PFSK-1 (cell line): ENCODE data around the gene ODAD4.

Experiments
- FOXP2 ChIP-seq: optimal IDR thresholded peaks from 2 replicates; pipeline ENCODE3; 2011; ENCODE audit warnings: borderline replicate concordance, control low read depth, inconsistent platforms; ENCODE audit not compliant: insufficient read depth; ENCODE audit errors: extremely low read length, extremely low read depth
- POLR2AphosphoS5 ChIP-seq: IDR thresholded peaks from 2 replicates; pipeline ENCODE4 v1.6.1; 2012; ENCODE audit warnings: low read depth, mild to moderate bottlenecking, control low read depth, low read length, moderate library complexity
- SIN3A ChIP-seq: IDR thresholded peaks from 2 replicates; pipeline ENCODE4 v1.6.1; 2012; ENCODE audit warnings: mild to moderate bottlenecking, low read length, moderate library complexity, borderline replicate concordance; ENCODE audit not compliant: insufficient read depth
- TAF1 ChIP-seq: IDR thresholded peaks from 2 replicates; pipeline ENCODE4 v1.6.1; 2012; ENCODE audit warnings: low read length, control low read depth, borderline replicate concordance; ENCODE audit not compliant: insufficient read depth
- TF ChIP-seq, protein P1 (sequence below), 2 experiments: IDR thresholded peaks; 2 replicates each; pipeline versions ENCODE4 v1.6.1 to v1.8.0; 2011 to 2012; ENCODE audit warnings: low read depth in 2 of 2, low read length in 2 of 2, control low read depth in 1 of 2, inconsistent platforms in 1 of 2, mild to moderate bottlenecking in 1 of 2, moderate library complexity in 1 of 2; ENCODE audit not compliant: insufficient read depth in 1 of 2

ODAD4 gene

DNA sequence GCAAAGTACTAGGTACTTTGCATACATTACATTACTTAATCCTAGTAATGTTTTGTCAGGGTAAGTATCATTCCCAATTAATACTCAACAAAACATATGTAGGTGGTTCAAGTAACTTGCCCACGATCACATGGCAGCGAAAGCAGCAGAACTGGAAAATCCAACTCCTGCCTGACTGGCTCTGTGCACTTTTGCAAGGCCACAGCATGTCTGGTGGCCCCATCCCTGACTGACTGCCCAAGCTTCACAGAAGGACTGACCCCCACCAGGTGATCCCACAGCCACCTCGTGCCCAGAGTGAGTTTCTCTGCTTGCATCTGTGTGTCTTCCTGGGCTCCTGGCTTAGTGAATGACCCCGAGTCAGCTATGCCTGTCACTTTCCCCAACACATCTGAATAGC is 47.6 kb downstream of the ODAD4 start:
- TF ChIP-seq SIN3A = no peak
- TF ChIP-seq POLR2AphosphoS5 = no peak
- TF ChIP-seq, protein P1, sequence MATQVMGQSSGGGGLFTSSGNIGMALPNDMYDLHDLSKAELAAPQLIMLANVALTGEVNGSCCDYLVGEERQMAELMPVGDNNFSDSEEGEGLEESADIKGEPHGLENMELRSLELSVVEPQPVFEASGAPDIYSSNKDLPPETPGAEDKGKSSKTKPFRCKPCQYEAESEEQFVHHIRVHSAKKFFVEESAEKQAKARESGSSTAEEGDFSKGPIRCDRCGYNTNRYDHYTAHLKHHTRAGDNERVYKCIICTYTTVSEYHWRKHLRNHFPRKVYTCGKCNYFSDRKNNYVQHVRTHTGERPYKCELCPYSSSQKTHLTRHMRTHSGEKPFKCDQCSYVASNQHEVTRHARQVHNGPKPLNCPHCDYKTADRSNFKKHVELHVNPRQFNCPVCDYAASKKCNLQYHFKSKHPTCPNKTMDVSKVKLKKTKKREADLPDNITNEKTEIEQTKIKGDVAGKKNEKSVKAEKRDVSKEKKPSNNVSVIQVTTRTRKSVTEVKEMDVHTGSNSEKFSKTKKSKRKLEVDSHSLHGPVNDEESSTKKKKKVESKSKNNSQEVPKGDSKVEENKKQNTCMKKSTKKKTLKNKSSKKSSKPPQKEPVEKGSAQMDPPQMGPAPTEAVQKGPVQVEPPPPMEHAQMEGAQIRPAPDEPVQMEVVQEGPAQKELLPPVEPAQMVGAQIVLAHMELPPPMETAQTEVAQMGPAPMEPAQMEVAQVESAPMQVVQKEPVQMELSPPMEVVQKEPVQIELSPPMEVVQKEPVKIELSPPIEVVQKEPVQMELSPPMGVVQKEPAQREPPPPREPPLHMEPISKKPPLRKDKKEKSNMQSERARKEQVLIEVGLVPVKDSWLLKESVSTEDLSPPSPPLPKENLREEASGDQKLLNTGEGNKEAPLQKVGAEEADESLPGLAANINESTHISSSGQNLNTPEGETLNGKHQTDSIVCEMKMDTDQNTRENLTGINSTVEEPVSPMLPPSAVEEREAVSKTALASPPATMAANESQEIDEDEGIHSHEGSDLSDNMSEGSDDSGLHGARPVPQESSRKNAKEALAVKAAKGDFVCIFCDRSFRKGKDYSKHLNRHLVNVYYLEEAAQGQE (IDR thresholded peaks at IDR 0.05; ENCODE audit: insufficient read depth in 1 of 2, low read depth in 2 of 2, low read length in 2 of 2) = no peak
- TF ChIP-seq TAF1 = no peak
- TF ChIP-seq FOXP2 = no peak

DNA sequence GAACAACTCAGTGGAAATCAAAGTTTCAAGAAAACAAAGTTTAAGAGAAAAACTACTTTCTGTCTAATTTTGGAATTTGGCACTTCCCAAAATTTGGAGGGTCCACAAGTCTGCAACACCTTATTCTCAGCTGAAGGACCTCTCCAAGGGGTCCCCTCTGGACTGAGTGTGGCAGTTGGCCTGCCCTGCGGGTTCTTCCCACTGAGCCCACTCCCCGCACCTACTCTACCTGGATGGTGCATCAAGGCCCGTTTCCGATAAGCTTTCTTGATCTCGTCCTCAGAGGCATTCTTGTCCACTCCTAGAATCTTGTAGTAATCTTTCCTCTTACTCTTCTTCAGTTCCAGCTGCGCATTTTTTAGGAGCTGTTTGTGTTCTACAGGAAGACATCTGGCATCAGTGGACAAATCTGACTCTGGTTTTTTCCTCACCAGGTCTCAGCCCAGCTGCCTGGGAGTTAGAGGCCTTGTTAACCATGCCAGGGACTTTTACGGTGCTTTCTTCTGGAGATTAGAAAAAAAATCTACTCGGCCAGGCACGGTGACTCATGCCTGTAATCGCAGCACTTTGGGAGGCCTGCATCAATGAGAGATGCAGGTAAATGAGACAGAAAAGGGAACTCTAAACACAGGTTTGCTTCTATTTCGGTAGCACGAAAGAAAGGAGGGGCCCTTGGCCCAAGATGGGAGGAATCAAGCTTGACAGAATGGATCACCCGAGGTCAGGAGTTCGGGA is 51.8 kb downstream of the ODAD4 start:
- TF ChIP-seq FOXP2 (no peak), POLR2AphosphoS5 (no peak), SIN3A (no peak), TAF1 (no peak)
- TF ChIP-seq, protein P1 (IDR thresholded peaks at IDR 0.05; ENCODE audit: insufficient read depth in 1 of 2, low read depth in 2 of 2, low read length in 2 of 2) = no peak

DNA sequence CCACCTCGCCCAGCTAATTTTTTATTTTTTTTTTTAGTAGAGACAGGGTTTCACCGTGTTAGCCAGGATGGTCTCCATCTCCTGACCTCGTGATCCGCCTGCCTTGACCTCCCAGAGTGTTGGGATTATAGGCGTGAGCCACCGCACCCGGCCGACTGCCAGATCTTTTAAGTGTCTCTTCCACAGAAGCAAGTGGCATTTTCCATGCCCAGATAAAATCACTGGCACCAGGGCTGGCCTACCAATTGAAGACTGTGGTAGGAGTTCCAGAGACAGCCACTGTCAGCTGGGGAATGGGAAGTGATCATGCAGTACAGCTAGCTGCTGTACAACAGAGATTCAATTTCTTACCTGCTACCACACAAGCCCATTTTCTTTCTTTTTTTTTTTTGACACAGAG is 54.0 kb downstream of the ODAD4 start:
- TF ChIP-seq FOXP2 (no peak), POLR2AphosphoS5 (no peak), SIN3A (no peak), TAF1 (no peak)
- TF ChIP-seq, protein P1 (IDR thresholded peaks at IDR 0.05; ENCODE audit: insufficient read depth in 1 of 2, low read depth in 2 of 2, low read length in 2 of 2) = no peak

DNA sequence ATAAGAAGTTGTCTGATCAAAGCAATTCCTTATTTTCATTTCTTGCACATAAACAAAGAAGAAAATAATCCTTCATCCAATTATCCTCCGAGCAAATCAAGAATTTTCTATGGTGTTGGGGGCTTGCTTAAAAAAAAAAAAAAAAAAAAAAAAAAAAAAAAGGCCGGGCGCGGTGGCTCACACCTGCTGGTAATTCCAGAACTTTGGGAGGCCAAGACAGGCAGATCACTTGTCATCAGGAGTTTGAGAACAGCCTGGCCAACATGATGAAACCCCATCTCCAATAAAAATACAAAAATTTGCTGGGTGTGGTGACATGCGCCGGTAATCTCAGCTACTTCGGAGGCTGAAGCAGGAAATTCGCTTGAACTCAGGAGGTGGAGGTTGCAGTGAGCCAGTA is 55.5 kb downstream of the ODAD4 start:
- TF ChIP-seq TAF1 (no peak), SIN3A (no peak), POLR2AphosphoS5 (no peak), FOXP2 (no peak)
- TF ChIP-seq, protein P1 (IDR thresholded peaks at IDR 0.05; ENCODE audit: insufficient read depth in 1 of 2, low read depth in 2 of 2, low read length in 2 of 2) = no peak
